ENCODE measurements around the gene TCTA. TPM values are rescaled to one million over a fixed set of nuclear protein-coding genes. Genes with fewer than 3 reads are reported as not detected.

TCTA gene
- total and polyA plus RNA-seq, 10 of the 15 experiments (the other 5 are each of a cell fraction or from before 2014, with no cell fraction given), result 6.5 to 30.5 (median 18.3) TPM

DNA sequence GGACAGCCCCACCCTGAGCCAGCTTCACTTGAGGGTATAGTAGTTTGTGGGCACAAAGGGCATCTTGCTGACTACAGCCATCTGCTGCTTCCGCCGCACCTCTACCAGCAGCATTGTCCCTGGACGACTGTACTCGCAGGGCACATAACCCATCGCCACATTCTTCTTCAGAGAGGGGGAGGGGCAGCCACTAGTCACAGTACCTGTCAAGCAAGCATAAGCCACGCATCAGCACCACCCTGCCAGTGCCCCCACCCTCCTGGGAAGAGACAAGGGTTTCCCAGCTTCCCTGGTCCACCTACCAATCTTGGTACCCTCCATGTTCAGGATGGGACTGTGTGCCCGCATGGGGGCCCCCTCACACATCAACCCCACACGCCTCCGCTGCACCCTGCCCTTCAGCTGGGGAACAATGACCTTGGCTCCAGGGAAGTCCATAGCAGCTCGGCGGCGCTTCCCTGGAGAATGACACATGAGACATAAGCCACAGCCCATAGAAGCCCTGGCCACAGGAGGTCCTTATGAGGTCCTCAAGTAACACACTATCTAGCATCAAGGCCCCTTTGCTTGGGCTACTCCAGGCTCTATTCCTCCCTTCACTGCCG, 5.4 kb downstream of the TCTA start:
- RAD21 ChIA-PET (ENCODE audit: unreplicated experiment), result interaction anchor here (2.7 to 2.9 kb wide), 2 partner anchors 26 to 32 kb away, joined by 20 to 35 read pairs; no protein-coding TSS in a partner anchor
- intact Hi-C loops (cut with micrococcal nuclease; ENCODE audit: unreplicated experiment) (loop anchor here (10.0 kb wide), 1 partner anchor 323 kb away; the partner anchor contains the start of gene QRICH1), in situ Hi-C loops (cut with MboI) (no loop called here)
- no peak for TF ChIP-seq SMC3 (IDR thresholded peaks at IDR 0.05; ENCODE audit: borderline replicate concordance, low read length)
- TF ChIP-seq NR2C2 (IDR thresholded peaks at IDR 0.05; ENCODE audit: borderline replicate concordance, control insufficient read depth, insufficient read length, low read depth), result no peak
- no peak for TF ChIP-seq RBBP5 (conservative IDR thresholded peaks at IDR 0.05)
- no peak for TF ChIP-seq MEF2A (IDR thresholded peaks at IDR 0.05; ENCODE audit: insufficient read depth, low read depth, low read length)
- no peak for TF ChIP-seq SREBF1 (IDR thresholded peaks at IDR 0.05; ENCODE audit: low read length)
- TF ChIP-seq, protein P1, sequence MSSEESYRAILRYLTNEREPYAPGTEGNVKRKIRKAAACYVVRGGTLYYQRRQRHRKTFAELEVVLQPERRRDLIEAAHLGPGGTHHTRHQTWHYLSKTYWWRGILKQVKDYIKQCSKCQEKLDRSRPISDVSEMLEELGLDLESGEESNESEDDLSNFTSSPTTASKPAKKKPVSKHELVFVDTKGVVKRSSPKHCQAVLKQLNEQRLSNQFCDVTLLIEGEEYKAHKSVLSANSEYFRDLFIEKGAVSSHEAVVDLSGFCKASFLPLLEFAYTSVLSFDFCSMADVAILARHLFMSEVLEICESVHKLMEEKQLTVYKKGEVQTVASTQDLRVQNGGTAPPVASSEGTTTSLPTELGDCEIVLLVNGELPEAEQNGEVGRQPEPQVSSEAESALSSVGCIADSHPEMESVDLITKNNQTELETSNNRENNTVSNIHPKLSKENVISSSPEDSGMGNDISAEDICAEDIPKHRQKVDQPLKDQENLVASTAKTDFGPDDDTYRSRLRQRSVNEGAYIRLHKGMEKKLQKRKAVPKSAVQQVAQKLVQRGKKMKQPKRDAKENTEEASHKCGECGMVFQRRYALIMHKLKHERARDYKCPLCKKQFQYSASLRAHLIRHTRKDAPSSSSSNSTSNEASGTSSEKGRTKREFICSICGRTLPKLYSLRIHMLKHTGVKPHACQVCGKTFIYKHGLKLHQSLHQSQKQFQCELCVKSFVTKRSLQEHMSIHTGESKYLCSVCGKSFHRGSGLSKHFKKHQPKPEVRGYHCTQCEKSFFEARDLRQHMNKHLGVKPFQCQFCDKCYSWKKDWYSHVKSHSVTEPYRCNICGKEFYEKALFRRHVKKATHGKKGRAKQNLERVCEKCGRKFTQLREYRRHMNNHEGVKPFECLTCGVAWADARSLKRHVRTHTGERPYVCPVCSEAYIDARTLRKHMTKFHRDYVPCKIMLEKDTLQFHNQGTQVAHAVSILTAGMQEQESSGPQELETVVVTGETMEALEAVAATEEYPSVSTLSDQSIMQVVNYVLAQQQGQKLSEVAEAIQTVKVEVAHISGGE (CRISPR knock-in tag; IDR thresholded peaks at IDR 0.05), result no peak
- TF ChIP-seq, protein P2, sequence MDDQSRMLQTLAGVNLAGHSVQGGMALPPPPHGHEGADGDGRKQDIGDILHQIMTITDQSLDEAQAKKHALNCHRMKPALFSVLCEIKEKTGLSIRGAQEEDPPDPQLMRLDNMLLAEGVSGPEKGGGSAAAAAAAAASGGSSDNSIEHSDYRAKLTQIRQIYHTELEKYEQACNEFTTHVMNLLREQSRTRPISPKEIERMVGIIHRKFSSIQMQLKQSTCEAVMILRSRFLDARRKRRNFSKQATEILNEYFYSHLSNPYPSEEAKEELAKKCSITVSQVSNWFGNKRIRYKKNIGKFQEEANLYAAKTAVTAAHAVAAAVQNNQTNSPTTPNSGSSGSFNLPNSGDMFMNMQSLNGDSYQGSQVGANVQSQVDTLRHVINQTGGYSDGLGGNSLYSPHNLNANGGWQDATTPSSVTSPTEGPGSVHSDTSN (IDR thresholded peaks at IDR 0.05; ENCODE audit: insufficient replicate concordance, low read depth, low read length), result no peak
- TF ChIP-seq NRF1 (conservative IDR thresholded peaks at IDR 0.05; ENCODE audit: low read depth, low read length), result no peak
- TF ChIP-seq ESRRA (IDR thresholded peaks at IDR 0.05; ENCODE audit: low read length), result no peak
- TF ChIP-seq CBFB (IDR thresholded peaks at IDR 0.05; ENCODE audit: low read depth), result no peak
- TF ChIP-seq, protein P3, sequence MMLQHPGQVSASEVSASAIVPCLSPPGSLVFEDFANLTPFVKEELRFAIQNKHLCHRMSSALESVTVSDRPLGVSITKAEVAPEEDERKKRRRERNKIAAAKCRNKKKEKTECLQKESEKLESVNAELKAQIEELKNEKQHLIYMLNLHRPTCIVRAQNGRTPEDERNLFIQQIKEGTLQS (IDR thresholded peaks at IDR 0.05; ENCODE audit: borderline replicate concordance, extremely low read depth, low read depth, low read length), result no peak
- TF ChIP-seq, protein P4, sequence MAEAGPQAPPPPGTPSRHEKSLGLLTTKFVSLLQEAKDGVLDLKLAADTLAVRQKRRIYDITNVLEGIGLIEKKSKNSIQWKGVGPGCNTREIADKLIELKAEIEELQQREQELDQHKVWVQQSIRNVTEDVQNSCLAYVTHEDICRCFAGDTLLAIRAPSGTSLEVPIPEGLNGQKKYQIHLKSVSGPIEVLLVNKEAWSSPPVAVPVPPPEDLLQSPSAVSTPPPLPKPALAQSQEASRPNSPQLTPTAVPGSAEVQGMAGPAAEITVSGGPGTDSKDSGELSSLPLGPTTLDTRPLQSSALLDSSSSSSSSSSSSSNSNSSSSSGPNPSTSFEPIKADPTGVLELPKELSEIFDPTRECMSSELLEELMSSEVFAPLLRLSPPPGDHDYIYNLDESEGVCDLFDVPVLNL (IDR thresholded peaks at IDR 0.05; ENCODE audit: low read depth, low read length), result no peak
- TF ChIP-seq RELA (IDR thresholded peaks at IDR 0.05; ENCODE audit: borderline replicate concordance, partially characterized antibody), result no peak
- no peak for TF ChIP-seq HCFC1 (IDR thresholded peaks at IDR 0.05; ENCODE audit: low read length)
- Histone ChIP-seq H4K20me1 (ENCODE audit: control insufficient read depth, insufficient read depth) (no peaks in the 10 kb centered on the region), H2AFZ (ENCODE audit: control insufficient read depth, low read depth, low read length) (no peak overlapping the region), H3K4me3 (no peak overlapping the region), H3K4me2 (ENCODE audit: control insufficient read depth, insufficient read depth) (no peak overlapping the region), H3K27ac (ENCODE audit: control insufficient read depth, insufficient read depth) (no peak overlapping the region), H3K79me2 (ENCODE audit: control insufficient read depth, insufficient read depth, low read length) (peaks cover 19% of the 10 kb centered on the region), H3K27me3 (replicated peaks in 1 of 2; ENCODE audit: control insufficient read depth in 2 of 2, insufficient read depth in 2 of 2, low read length in 1 of 2) (no peaks in the 10 kb centered on the region), H3K9me3 (replicated peaks; ENCODE audit: control insufficient read depth, insufficient read depth, low read length) (no peaks in the 10 kb centered on the region), H3K4me1 (ENCODE audit: control insufficient read depth, insufficient read depth, low read length) (peaks cover 44% of the 10 kb centered on the region), H3K9ac (ENCODE audit: control insufficient read depth, insufficient read depth, low read length) (no peak overlapping the region), H3K36me3 (ENCODE audit: control insufficient read depth in 2 of 2, insufficient read depth in 2 of 2, low read length in 1 of 2) (peaks cover 2 to 11% of the 10 kb centered on the region in 2 experiments; a peak in 3 of 4 replicates)
- DNase-seq (ENCODE audit: low read depth, low spot score) (no peak), ATAC-seq (no peak), FAIRE-seq (no peak)
- 98% methylated on average over 13 of the region's 13 CpGs for WGBS (ENCODE audit: insufficient coverage, insufficient replicate concordance, low lambda C conversion rate, missing lambda C conversion rate)
- SMC1A ChIA-PET (ENCODE audit: uncharacterized antibody, unreplicated experiment), result interaction anchor here (0.8 to 5.2 kb wide), 5 partner anchors 8 to 32 kb away, joined by 3 to 37 read pairs (median 4); no protein-coding TSS in a partner anchor
- POLR2A ChIA-PET, result interaction anchor here (0.6 to 2.9 kb wide), 4 partner anchors 27 to 78 kb away, joined by 3 to 19 read pairs (median 12); partner anchors contain the start of gene USP4
- CTCF ChIA-PET, result interaction anchor here (1.1 to 4.1 kb wide), 3 partner anchors 8 to 254 kb away, joined by 3 to 30 read pairs (median 4); no protein-coding TSS in a partner anchor
- no TSS peak for BruUV-seq (replicated peaks)
